ENCODE data around the gene SYT1.

DNA sequence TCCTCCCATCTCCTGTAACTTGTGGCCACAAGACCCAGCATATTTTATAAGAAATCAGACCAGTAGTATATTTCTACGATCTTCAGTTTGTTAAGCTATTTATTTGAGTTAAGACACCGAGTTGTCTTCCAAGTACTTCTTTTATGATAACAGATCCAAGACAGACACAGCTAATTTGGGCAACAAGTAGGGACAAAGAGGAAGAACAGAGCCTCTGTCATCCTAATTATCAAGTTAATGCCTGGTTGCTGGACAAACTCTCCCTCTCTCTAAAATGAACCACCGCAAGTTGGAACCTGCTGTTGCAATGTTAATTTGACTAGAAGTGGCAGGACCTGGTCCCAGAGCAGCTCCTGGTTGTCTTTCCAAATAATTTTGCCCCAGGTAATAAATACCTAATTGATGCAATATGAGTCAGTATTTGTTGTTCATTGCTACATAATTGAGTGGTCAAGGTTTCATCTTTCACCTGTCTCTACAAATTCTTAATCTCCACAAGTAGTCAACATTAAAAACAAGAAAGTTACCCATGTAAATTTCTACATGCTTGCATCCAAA is 502.5 kb downstream of the SYT1 start:
- no peak for TF ChIP-seq ZNF664 (tag by site-specific recombination; IDR thresholded peaks at IDR 0.05)
- TF ChIP-seq, protein P1, sequence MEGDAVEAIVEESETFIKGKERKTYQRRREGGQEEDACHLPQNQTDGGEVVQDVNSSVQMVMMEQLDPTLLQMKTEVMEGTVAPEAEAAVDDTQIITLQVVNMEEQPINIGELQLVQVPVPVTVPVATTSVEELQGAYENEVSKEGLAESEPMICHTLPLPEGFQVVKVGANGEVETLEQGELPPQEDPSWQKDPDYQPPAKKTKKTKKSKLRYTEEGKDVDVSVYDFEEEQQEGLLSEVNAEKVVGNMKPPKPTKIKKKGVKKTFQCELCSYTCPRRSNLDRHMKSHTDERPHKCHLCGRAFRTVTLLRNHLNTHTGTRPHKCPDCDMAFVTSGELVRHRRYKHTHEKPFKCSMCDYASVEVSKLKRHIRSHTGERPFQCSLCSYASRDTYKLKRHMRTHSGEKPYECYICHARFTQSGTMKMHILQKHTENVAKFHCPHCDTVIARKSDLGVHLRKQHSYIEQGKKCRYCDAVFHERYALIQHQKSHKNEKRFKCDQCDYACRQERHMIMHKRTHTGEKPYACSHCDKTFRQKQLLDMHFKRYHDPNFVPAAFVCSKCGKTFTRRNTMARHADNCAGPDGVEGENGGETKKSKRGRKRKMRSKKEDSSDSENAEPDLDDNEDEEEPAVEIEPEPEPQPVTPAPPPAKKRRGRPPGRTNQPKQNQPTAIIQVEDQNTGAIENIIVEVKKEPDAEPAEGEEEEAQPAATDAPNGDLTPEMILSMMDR (tag by site-specific recombination; IDR thresholded peaks at IDR 0.05) = no peak
- no peak for TF ChIP-seq ZNF623 (tag by site-specific recombination; IDR thresholded peaks at IDR 0.05)
- TF ChIP-seq, protein P2, sequence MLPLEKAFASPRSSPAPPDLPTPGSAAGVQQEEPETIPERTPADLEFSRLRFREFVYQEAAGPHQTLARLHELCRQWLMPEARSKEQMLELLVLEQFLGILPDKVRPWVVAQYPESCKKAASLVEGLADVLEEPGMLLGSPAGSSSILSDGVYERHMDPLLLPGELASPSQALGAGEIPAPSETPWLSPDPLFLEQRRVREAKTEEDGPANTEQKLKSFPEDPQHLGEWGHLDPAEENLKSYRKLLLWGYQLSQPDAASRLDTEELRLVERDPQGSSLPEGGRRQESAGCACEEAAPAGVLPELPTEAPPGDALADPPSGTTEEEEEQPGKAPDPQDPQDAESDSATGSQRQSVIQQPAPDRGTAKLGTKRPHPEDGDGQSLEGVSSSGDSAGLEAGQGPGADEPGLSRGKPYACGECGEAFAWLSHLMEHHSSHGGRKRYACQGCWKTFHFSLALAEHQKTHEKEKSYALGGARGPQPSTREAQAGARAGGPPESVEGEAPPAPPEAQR (tag by site-specific recombination; IDR thresholded peaks at IDR 0.05) = no peak
- no peak for TF ChIP-seq SP2 (tag by site-specific recombination; IDR thresholded peaks at IDR 0.05)
- TF ChIP-seq ZNF629 (tag by site-specific recombination; IDR thresholded peaks at IDR 0.05) = no peak
- TF ChIP-seq, protein P3, sequence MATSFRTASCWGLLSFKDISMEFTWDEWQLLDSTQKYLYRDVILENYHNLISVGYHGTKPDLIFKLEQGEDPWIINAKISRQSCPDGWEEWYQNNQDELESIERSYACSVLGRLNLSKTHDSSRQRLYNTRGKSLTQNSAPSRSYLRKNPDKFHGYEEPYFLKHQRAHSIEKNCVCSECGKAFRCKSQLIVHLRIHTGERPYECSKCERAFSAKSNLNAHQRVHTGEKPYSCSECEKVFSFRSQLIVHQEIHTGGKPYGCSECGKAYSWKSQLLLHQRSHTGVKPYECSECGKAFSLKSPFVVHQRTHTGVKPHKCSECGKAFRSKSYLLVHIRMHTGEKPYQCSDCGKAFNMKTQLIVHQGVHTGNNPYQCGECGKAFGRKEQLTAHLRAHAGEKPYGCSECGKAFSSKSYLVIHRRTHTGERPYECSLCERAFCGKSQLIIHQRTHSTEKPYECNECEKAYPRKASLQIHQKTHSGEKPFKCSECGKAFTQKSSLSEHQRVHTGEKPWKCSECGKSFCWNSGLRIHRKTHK (tag by site-specific recombination; IDR thresholded peaks at IDR 0.05) = no peak
- TF ChIP-seq, protein P4, sequence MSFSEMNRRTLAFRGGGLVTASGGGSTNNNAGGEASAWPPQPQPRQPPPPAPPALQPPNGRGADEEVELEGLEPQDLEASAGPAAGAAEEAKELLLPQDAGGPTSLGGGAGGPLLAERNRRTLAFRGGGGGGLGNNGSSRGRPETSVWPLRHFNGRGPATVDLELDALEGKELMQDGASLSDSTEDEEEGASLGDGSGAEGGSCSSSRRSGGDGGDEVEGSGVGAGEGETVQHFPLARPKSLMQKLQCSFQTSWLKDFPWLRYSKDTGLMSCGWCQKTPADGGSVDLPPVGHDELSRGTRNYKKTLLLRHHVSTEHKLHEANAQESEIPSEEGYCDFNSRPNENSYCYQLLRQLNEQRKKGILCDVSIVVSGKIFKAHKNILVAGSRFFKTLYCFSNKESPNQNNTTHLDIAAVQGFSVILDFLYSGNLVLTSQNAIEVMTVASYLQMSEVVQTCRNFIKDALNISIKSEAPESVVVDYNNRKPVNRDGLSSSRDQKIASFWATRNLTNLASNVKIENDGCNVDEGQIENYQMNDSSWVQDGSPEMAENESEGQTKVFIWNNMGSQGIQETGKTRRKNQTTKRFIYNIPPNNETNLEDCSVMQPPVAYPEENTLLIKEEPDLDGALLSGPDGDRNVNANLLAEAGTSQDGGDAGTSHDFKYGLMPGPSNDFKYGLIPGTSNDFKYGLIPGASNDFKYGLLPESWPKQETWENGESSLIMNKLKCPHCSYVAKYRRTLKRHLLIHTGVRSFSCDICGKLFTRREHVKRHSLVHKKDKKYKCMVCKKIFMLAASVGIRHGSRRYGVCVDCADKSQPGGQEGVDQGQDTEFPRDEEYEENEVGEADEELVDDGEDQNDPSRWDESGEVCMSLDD (tag by site-specific recombination; IDR thresholded peaks at IDR 0.05) = no peak
- TF ChIP-seq IKZF3 (tag by site-specific recombination; IDR thresholded peaks at IDR 0.05) = no peak

Measured in HEK293 (cell line).